HG03039 (cell line): ENCODE measurements around the gene SLC7A1.

Source experiments
- ATAC-seq: cut with Tn5 transposase; IDR thresholded peaks from one replicate; pipeline ENCODE4 v1.9.1; 2021; ENCODE audit warnings: mild to moderate bottlenecking, moderate library complexity; ENCODE audit not compliant: unreplicated experiment

SLC7A1 gene

GRCh38 chr13:29583073-29583785 is 12.3 kb downstream of the SLC7A1 start:
- ATAC-seq, result no peak

- no peak for ATAC-seq
These were observed 13.3 kb downstream of the SLC7A1 start for GRCh38 chr13:29582171-29582570.

DNA sequence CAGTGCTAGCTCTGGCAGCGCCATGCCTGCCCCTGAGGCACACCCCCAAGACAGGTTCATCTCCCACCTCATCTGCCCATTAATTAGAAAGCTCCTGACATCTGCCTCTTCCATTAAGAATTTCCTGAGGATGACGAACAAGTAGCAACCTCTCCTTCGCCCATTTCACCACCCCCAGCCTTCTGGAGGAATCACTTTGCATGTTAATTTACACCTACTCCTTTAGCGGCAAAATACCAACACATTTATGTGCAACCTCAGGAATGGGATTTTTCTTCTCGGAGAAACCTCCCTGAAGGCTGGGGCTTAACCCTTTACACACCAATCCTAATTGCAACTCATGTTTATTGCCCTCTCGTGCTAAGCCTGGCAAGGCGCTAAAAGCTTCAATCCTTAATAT is 13.8 kb downstream of the SLC7A1 start:
- ATAC-seq, result no peak

DNA sequence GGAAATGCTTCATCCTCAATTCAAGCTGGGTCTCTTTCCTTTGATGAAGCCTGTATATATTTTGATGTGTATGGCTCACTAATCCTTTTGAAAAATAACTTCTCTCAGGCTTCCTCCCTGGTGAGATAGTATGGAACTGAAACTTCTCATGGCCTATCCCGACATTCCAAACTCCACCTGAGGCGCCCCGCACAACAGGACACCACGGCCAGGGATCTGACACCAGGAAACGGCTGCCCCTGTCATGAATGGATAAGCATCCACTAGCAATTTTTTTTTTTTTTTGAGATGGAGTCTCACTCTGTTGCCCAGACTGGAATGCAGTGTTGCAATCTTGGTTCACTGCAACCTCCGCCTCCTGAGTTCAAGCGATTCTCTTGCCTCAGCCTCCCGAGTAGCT is 16.4 kb downstream of the SLC7A1 start:
- ATAC-seq, result no peak

GRCh38 chr13:29578300-29579085 is 17.0 kb downstream of the SLC7A1 start:
- no peak for ATAC-seq

- no peak for ATAC-seq
These were observed 18.1 kb downstream of the SLC7A1 start for GRCh38 chr13:29577136-29578051.

DNA sequence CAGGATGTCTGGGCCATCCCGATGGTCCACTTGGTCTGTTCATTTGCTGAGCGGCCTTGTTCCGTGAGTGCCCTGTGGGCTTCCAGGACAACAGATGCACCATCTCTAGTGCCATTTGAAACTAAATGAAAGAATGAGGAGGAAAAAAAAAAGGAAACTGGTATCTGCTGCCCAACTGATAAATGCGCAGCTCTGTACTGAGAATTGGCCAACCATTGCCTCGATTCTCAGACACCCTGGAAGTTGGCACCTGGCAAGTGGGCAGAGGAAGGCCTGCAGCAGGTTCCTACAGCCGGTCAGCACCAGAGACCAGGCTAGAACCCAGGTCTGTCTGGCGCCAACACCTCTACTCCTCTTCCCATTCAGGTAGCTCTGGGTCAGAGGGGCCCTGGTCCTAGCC is 18.9 kb downstream of the SLC7A1 start:
- no peak for ATAC-seq

- no peak for ATAC-seq
These were observed 20.4 kb downstream of the SLC7A1 start for GRCh38 chr13:29575098-29575497.

- no peak for ATAC-seq
These were observed 22.3 kb downstream of the SLC7A1 start for GRCh38 chr13:29573190-29573589.

DNA sequence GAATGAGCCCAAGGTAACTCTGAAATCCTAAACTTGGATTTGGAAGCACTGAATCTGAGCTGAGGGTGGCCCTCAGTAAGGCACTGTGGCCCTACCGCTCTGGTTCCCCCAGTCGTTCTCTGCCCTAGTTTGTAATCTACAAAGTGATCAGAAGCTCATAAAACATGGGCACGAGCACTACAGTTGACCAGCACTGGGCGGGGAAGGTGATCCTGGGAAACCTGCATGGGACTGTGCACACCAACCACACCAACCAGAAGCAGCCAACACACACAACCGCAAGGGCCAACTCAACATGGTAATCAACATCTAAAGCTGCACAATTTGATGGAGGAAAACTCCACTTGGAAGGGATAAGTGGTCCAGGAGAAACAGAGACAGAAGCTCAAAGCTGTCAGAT is 22.9 kb downstream of the SLC7A1 start:
- no peak for ATAC-seq

DNA sequence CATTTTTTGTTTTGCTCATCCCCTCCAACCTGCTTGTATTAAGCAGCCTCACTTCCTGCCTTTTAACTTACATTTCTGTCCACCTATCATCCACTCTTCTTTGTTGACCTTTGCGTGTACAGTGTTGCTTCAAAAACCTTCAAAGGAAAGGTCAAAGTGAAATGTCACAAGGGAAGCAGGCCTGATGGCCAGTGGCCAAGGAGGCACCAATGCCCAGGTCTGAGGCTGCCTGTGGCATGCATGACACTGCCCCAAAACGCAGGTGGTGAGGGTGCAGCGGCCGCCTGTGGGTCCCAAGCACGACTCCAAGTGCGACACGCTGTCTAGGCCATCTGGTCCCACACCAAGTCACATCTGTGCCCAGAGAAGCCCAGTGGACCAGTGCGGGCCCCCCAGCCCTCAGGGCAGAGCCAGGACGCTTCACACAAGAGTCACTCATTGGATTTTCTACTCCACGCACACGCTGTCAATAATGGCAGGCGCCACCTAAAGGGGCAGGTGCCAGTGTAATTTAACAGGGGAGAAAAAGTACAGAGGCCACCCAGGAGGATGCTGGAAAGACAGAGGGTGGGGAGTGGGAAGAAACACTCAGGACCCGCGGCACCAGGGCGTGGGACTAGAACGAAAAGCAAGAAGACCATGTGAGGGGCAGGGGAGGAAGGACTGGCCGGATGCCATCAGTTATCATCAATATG is 23.5 kb downstream of the SLC7A1 start:
- ATAC-seq, result no peak

DNA sequence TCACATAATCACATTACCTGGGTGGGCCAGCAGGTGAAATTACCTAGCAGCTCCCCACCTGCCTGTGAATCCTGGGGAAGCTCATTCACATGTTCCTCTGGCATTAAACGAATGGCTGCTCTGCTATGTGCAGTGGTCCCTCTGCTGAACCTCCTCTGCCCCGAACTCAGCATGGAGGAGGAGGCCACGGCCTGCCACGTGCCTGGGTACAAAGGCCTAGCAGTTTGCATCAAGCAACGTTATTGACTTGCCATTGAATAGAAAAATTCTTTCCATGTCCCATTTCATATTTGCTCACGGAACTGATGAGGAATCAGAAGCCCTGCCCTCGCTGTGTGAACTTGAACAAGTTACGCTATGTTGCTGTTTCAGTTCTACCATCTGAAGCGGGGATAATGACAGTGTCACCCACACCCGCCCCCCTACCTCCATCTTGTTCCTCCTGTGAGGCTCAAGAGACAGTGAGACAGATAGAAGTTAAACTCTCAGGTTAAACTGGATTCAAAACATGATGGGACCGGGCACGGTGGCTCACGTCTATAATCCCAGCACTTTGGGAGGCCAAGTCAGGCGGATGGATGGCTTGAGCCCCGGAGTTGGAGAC is 25.3 kb downstream of the SLC7A1 start:
- ATAC-seq, result no peak

DNA sequence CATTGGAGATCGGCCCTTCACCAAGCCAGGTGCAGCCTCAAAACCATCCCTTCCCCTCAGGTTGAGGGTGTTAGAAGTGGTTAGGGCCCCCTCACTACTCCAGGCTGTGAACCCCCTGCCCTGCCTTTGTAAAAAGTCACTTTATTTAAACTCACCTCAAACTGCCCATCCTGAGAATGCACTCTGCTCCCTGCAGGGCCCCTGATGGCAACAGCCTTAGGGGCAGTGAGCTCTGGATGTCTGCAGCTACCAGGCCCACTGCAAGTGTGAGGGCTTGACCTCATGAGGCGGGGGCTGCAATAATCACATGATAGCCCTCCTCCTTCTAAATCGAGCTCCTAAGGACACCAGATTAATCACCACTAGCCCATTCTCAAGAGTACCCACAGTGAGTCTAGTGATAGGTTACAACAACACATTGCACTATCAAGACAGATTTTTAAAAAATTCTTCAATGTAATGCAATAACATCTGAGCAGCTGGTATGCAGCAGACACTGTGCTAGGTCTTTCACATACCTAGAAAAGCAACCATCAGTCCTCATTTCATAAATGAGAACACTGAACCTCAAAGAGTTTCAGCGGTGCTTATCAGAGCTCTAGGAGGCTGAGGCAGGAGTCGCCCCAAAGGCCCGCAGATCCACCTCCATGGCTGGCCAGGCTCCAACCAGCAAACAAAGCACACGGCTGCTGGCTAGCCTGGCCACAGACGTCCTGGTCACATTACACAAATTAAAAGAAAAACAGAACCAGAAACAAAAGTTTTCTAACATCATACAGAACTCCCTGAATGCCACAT is 26.0 kb downstream of the SLC7A1 start:
- no peak for ATAC-seq

GRCh38 chr13:29568731-29569130 is 26.8 kb downstream of the SLC7A1 start:
- no peak for ATAC-seq

DNA sequence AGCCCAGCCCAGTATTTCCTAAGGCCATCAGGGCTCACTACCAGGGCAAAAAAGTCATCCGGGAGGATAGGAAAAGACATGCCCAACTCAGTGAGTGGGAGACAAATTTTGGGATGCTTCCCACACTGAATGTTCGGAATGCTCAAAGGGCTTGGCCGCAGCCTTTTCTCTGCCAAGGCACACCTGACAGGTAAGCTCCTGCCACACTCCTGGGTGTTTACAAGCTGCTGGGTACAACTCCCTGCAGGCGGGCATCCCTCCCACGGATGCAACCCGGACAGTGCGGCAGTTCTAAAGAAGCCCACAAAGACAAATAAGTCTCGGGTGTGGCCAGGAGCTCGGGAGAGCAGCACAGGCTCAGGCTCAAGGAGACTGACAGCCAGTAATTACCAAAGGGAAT is 28.1 kb downstream of the SLC7A1 start:
- no peak for ATAC-seq

DNA sequence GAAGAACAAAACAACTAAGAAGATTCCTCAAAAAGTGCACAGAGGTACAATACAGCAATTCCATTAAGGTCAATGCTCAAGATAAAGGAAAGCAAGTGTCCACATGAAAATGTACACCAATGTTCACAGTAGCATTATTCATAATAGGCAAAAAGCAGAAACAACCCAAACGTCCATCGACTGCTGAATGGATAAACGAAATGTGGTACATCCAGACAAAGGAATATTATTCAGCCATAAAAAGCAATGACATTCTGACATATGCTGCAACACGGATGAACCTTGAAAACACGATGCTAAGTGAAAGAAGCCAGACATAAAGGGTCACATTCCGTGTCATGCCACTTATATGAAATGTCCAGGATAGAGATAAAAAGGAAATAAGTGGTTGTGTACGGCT is 29.3 kb downstream of the SLC7A1 start:
- no peak for ATAC-seq

DNA sequence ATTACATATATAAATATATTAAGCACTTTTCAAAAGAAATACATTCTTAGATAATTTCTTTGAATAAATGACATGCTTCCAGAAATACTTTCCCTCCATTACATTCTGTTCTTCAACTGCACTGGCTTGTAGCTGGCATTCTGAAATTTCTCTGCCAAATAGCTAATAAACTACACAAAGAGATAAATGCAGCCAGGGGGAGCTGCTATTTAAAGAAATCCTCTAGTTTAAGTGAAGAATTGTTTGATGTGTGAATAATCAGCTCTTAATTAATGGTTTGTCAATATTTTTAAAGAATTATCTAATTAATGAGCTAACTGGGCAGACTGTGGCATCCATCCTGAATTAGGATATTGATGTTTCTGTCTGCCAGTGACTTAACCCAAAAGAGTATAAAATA is 30.7 kb downstream of the SLC7A1 start:
- no peak for ATAC-seq

DNA sequence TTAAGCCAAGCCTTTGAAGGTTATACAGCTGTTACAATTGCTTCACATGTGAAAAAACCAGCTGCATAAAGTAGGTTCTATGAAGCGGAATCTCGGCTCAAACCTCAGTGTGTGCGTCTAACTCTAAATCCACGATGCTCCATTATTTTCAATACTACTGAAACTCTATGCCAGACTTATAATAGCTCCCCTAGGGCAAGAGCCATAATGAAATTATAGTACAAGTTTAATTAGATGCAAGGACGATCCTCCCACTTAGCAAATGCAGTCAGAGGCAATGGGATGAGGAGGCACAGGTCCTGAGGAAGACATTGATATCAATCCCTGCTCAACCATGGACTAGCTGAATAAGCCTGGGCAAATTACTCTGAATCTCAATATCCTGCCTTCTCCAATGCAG is 31.1 kb downstream of the SLC7A1 start:
- ATAC-seq, result no peak

GRCh38 chr13:29563941-29564340 is 31.5 kb downstream of the SLC7A1 start:
- no peak for ATAC-seq
